GM12864 (cell line): ENCODE data around the gene INPP4B.

Experiments used
- DNase-seq: peaks from one replicate; pipeline ENCODE4 v3.0.0-alpha.2; 2011; ENCODE audit warnings: low read depth
- H3K4me3 ChIP-seq: 2 replicates; pipeline ENCODE4 v1.5.1; 2011; ENCODE audit warnings: mild to moderate bottlenecking, low read depth, low read length, control low read depth
- CTCF ChIP-seq: IDR thresholded peaks from 2 replicates; pipeline ENCODE4 v1.5.1; 2011; ENCODE audit warnings: low read depth, mild to moderate bottlenecking, moderate library complexity, low read length, control low read depth, inconsistent platforms; ENCODE audit errors: missing control alignments

INPP4B gene

GRCh38 chr4:142092941-142093340, 753.2 kb downstream of the INPP4B start:
- no peak overlapping the region for H3K4me3 ChIP-seq
- DNase-seq = no peak
- no peak for TF ChIP-seq CTCF

GRCh38 chr4:142091691-142092182, 754.4 kb downstream of the INPP4B start:
- no peak for TF ChIP-seq CTCF
- no peak overlapping the region for H3K4me3 ChIP-seq
- DNase-seq = no peak

GRCh38 chr4:142091085-142091513, 755.0 kb downstream of the INPP4B start:
- DNase-seq = no peak
- TF ChIP-seq CTCF = no peak
- H3K4me3 ChIP-seq = no peak overlapping the region

- TF ChIP-seq CTCF = no peak
- no peak for DNase-seq
- H3K4me3 ChIP-seq = no peak overlapping the region
Observed at GRCh38 chr4:142088906-142089305, 757.2 kb downstream of the INPP4B start.

GRCh38 chr4:142085513-142086292, 760.4 kb downstream of the INPP4B start:
- H3K4me3 ChIP-seq = no peak overlapping the region
- TF ChIP-seq CTCF = no peak
- no peak for DNase-seq

- H3K4me3 ChIP-seq = no peak overlapping the region
- no peak for DNase-seq
- no peak for TF ChIP-seq CTCF
Observed at GRCh38 chr4:142083264-142083663, 762.8 kb downstream of the INPP4B start.

GRCh38 chr4:142081025-142081424, 765.1 kb downstream of the INPP4B start:
- no peak for DNase-seq
- no peak overlapping the region for H3K4me3 ChIP-seq
- no peak for TF ChIP-seq CTCF
